NCI-H2081 treated with DMSO at 0.1 percent for 48 hours (cell line): ENCODE measurements around the gene KDM4F.

Experiments
- DNase-seq: peaks from one replicate; lab custom pipeline; 2025; lab: John Stamatoyannopoulos, UW

The KDM4F gene

DNA sequence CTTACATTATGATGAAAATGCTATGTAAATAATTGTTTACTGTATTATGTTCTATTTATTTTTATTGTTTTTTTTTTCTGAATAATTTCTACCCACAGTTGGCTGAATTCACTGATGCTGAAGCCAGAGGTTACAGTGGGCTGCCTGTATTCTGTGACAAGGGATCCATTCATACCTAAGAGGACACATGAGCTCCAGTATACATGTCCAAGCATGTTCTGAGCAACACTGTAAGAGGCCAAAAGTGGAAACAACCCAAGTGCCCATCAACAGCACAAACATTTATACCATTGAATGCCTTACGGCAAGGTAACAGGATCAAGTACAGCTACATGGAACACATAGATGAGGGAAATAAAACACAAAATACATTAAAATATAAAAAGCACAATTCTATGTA is 16.1 kb downstream of the KDM4F start:
- DNase-seq, result no peak

DNA sequence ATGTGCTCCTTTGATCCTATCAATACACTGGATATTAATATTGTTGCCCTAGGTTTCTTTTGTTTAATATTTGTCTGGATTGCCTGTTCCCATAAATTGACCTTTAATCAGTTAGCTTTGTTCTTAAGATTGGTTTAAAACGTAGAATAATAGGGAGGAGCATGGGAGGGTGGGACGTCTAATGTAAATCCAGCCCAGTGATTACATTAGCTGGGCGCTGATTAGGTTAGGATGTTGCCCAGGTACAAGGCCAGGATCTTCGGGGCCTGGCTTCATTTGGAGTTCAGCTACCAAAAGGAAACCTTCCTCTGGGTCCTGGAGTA is 17.5 kb downstream of the KDM4F start, which contains the start of gene SRSF8:
Gene SRSF8 (plus strand): TSS at position 204 of the 323 bp plus-strand sequence. CDS start 308 bp downstream, outside the sequence.
- DNase-seq, result peak; percentile 12

GRCh38 chr11:95067039-95067840 is 18.0 kb downstream of the KDM4F start:
- DNase-seq, result peak; percentile 12

GRCh38 chr11:95067841-95068219 is 18.6 kb downstream of the KDM4F start:
- peak; percentile 9 for DNase-seq

GRCh38 chr11:95068549-95068948 is 19.3 kb downstream of the KDM4F start:
- peak; percentile 87 for DNase-seq

- DNase-seq, result no peak
Measured at GRCh38 chr11:95070471-95070870, 21.2 kb downstream of the KDM4F start.

DNA sequence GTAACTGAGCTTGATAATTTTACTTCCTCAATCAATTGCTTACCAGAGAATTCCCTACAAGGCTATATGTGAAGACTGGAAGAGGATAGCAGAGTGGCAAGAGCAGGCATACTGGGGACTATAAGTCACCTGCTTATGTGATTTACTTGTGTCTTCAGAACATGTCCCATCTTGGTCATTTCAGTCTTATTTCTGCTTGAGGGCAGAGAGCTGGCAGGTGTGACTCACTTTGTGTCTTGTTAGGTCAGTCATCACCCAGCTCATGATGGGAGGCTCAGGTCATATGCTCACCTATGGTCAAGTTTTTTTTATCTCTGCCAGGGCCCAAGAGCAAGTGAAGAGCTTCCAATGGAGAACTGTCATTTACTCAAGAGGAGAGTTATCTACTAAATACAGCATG is 23.7 kb downstream of the KDM4F start:
- no peak for DNase-seq

DNA sequence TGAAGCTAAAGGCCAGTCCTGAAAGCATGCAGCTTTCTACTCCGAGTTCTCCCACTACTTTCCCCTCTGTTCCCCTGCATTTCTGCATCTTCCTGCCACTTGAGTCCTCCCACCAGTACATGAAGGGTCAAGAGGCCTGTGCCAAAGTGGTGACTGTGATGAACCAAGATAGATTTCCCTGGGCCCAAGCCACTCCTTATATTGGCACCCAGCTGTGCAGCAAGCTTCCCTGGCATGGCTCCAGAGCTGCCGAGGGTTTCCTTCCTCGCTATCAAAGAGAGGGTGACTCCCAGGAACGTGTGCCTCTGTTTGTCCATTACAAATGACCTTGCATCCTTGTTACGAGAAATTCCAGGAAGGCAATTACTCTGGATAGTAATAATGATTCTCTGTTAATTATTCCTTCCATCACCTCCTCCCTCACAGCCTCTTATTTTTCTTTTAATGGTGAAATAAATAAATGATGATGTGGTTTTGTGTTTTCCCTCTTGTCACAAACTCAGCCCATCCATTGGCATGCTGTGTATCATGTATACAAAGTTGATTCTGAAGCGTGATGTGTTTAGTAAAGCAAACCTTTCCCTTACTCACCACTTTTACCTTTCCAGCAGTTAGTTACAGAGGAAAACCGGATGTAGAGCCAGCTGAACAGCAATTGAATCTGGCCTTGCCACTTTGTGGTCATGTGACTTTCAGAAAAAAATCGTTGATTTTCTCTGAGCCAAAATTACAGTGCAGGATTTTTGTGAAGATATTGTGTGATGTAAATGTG is 25.8 kb downstream of the KDM4F start:
- no peak for DNase-seq

DNA sequence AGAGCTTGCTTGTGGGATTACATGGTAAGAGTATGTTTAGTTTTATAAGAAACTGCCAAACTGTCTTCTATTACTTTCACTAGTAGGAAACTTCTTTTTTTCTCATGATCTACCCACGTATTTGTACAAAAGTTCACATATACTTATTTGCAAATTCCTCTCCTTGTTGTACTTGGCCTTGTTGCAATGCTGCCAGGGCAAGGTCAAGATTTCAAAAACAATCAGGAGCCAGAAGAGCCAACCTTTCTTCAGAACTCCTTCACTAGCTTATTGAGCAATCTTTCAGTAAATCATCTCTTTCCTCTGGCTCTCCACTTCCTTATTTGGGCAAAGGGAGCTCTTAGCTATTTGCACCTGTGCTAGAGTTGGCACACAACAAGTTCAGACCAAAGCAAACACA is 27.2 kb downstream of the KDM4F start:
- no peak for DNase-seq

GRCh38 chr11:95076981-95077380 is 27.8 kb downstream of the KDM4F start:
- DNase-seq, result no peak

DNA sequence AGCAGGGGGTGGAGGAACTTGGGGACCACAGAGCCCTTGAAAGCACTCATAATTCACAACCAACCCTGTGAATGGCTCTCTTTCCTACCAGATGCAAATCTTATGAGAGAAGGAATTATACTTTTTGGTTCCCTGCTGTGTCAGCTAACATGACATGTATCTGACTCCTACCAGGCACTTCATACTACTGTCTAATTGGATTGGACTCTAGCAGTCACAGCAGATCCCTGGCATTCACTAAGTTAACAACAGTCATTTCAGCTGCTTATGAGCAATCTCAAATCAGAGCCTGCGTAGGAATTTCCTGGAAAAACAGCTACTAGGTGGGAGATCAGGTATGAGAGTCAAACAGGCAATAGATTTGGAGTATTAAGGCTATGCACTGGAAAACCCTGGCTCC is 29.3 kb downstream of the KDM4F start:
- DNase-seq, result no peak

DNA sequence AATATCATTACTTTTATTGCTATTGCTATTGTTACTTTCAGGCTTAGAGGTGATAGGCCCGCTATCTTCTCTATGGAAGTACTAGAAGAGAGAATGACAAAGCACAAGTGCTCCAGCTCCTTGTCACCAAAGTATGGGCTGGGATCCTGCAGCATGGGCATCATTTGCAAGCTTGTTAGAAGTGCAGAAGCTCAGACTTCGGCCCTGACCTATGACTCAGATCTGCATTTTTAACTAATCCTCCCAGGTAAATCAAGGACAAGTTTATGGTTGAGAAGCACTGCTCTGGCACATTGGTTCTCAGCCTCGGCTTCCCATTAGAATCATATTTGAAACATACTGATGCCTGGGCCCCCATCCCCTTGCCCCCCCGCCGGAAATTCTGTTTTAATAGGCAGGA is 31.8 kb downstream of the KDM4F start:
- DNase-seq, result no peak

- no peak for DNase-seq
Measured at GRCh38 chr11:95081412-95081811, 32.2 kb downstream of the KDM4F start.

GRCh38 chr11:95082576-95083001 is 33.4 kb downstream of the KDM4F start:
- no peak for DNase-seq

- no peak for DNase-seq
Measured at GRCh38 chr11:95084509-95084908, 35.3 kb downstream of the KDM4F start.

- DNase-seq, result no peak
Measured at GRCh38 chr11:95085117-95085816, 36.0 kb downstream of the KDM4F start.

DNA sequence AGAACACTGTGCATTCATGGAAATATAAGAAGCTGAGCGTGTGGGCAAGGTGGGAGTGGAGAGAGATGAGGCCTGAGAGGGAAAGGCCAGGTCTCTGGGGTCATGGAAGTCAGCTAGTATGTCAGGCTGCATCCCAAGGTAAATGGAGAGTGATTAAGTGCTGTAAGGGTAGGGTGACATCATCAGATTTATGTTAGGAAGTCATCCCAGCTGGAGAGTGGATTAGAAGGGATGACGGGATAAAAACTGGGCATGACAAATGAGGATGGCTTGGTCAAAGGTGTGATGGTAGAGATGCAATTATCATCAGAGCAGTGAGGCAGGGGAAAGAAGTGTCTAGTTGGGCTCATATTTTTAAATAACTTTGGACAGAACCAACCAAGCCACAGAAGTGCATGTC is 36.9 kb downstream of the KDM4F start:
- DNase-seq, result no peak

- no peak for DNase-seq
Measured at GRCh38 chr11:95086836-95087570, 37.8 kb downstream of the KDM4F start.

DNA sequence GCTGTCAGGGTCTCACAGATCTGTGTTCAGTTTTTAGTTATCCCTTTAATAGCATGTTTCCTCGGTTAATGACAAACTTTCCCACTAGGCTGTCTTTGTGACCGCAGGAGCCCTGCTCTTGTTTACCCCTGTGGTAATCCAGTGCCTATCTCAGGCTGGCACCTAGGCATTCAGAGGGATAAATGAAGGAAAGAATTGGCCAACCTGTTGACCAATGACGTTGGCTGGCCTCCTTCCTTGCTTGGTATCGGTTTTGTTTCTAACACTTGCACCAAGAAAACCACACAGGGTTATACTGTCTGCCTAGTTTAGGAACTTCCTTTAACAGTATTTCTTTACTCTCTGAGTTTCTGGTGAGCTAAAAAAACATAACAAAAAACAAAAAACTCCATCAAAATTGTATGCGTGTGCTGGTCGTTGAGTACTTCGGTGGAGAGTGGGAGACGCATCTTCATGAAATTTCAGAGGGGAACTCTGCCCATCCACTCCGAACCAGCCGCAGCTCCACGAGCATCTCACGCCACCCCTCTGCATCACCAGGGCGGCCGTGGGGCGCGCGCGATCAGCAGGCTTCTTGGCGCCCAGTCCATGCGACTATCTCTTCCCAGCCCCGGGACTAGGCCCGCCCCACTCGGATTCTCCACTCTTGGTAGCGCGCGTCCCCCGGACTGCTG is 39.9 kb downstream of the KDM4F start:
- DNase-seq, result no peak

- DNase-seq, result peak; percentile 5
Measured at GRCh38 chr11:95089620-95090542, 40.7 kb downstream of the KDM4F start, which contains the start of gene ENDOD1. Gene ENDOD1, plus strand, starts transcription at chr11:95089846. Its CDS starts 82 bp downstream, at chr11:95089928.
